ENCODE data around the gene PEX26. TPM values are rescaled to one million over a fixed set of nuclear protein-coding genes. Genes with fewer than 3 reads are reported as not detected.

PEX26 gene
- total and polyA plus RNA-seq, 4 donors: 3.5 to 21.0 (median 16.9) TPM

DNA sequence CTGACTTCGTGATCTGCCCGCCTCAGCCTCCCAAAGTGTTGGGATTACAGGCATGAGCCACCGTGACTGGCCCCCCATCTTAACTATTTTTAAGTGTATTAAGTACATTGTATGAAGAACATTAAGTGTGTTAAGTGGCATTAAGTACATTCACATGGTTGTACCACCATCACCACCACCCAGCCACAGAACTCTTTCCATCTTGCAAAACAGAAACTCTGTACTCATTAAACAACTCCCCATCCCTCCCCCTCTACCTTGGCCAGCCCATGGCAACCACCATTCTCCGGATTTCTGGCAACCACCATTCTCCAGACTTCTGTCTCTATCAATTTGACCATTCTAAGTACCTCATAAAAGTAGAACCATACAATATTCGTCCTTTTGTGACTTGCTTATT is 17.8 kb upstream of the PEX26 start:
- H3K9me3 ChIP-seq (ENCODE audit: control insufficient read depth in 4 of 4, low read length in 3 of 4): no peaks in the 10 kb centered on the region
- WGBS: 83% methylated on average over 5 of the region's 5 CpGs
- peaks cover 5 to 11% (median 7%) of the 10 kb centered on the region in 4 donors for H3K4me1 ChIP-seq (ENCODE audit: control insufficient read depth in 4 of 4, insufficient read depth in 4 of 4, low read length in 3 of 4)
- H3K27me3 ChIP-seq (ENCODE audit: control insufficient read depth in 4 of 4, insufficient read depth in 4 of 4, low read length in 3 of 4): no peaks in the 10 kb centered on the region
- no peaks in the 10 kb centered on the region for H3K36me3 ChIP-seq (ENCODE audit: control insufficient read depth in 4 of 4, insufficient read depth in 3 of 4, low read depth in 1 of 4, low read length in 3 of 4)
- no peak for DNase-seq (ENCODE audit: low spot score)
- no peak overlapping the region for H3K4me3 ChIP-seq (ENCODE audit: low read depth in 1 of 3, low read length in 3 of 3)
- H3K27ac ChIP-seq (ENCODE audit: low read depth in 1 of 2, low read length in 2 of 2): peak overlapping the region in 1 of 2 donors; percentile 19
- H3K9ac ChIP-seq (ENCODE audit: low read depth in 1 of 2, low read length in 2 of 2): no peak overlapping the region
- TF ChIP-seq TAF1 (conservative IDR thresholded peaks at IDR 0.05): no peak
- no peak for TF ChIP-seq FOXA1 (IDR thresholded peaks at IDR 0.05)
- TF ChIP-seq RXRA (IDR thresholded peaks at IDR 0.05): no peak
- no peak for TF ChIP-seq EGR1 (IDR thresholded peaks at IDR 0.05; ENCODE audit: low read depth in 2 of 2)
- TF ChIP-seq, protein P1, sequence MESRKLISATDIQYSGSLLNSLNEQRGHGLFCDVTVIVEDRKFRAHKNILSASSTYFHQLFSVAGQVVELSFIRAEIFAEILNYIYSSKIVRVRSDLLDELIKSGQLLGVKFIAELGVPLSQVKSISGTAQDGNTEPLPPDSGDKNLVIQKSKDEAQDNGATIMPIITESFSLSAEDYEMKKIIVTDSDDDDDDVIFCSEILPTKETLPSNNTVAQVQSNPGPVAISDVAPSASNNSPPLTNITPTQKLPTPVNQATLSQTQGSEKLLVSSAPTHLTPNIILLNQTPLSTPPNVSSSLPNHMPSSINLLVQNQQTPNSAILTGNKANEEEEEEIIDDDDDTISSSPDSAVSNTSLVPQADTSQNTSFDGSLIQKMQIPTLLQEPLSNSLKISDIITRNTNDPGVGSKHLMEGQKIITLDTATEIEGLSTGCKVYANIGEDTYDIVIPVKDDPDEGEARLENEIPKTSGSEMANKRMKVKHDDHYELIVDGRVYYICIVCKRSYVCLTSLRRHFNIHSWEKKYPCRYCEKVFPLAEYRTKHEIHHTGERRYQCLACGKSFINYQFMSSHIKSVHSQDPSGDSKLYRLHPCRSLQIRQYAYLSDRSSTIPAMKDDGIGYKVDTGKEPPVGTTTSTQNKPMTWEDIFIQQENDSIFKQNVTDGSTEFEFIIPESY (IDR thresholded peaks at IDR 0.05): no peak
- no peak for TF ChIP-seq HNF4A (conservative IDR thresholded peaks at IDR 0.05)
- TF ChIP-seq SP1 (IDR thresholded peaks at IDR 0.05): no peak
- TF ChIP-seq JUND (IDR thresholded peaks at IDR 0.05): no peak
- no peak for TF ChIP-seq HNF4G (IDR thresholded peaks at IDR 0.05)
- TF ChIP-seq YY1 (IDR thresholded peaks at IDR 0.05): no peak
- TF ChIP-seq RAD21 (IDR thresholded peaks at IDR 0.05): no peak
- TF ChIP-seq, protein P2, sequence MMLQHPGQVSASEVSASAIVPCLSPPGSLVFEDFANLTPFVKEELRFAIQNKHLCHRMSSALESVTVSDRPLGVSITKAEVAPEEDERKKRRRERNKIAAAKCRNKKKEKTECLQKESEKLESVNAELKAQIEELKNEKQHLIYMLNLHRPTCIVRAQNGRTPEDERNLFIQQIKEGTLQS (IDR thresholded peaks at IDR 0.05): no peak
- no peak for TF ChIP-seq FOXA2 (IDR thresholded peaks at IDR 0.05)
- no peak for TF ChIP-seq NR2F2 (IDR thresholded peaks at IDR 0.05)

DNA sequence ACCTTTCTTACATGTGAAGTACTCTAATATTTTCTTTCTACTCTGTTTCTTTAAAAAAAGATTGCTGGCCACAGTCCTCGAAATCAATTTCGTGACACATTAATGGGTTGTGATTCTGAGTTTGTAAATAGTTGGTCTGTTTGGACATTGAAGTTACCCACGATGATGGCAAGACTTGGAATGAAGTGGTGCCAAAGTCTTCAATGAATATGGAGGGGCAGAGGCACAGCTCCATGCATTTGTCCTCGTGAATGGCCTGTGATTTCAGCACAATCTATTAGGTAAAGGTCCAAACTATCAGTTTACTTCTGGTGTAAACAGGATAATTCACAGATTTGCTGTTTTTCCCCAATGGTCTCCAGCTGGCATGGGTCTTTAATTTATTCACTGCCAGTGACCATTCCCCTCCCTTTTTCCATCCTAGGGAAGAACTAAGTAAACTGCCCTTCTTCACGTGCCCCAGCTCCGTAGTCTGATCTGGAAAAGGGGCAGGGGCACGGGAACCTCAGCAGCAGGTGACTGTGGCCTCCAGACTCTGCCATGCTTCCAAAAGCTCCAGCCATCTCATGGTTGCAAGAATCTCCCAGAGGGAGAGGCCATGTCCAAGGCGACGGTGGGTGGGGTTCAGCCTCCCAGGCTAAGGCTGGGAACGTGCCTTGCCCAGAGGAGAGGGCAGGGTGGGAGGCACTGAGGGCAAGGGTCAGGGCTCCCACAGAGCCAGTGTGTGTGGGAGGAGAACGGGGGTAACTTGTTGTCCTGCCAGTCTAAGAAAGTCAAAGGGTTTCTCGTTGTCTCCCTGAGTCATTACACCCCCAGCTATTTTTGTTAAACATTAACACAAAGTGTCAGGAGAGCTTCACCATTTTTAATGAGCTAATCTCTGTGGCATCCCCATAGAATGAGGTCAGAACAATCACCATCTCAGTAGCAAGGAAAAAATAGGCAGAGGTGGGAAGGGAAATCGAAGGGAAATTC is 16.9 kb upstream of the PEX26 start:
- Histone ChIP-seq H3K9ac (ENCODE audit: low read depth in 1 of 2, low read length in 2 of 2) (no peak overlapping the region), H3K36me3 (ENCODE audit: control insufficient read depth in 4 of 4, insufficient read depth in 3 of 4, low read depth in 1 of 4, low read length in 3 of 4) (no peaks in the 10 kb centered on the region), H3K4me3 (ENCODE audit: low read depth in 1 of 3, low read length in 3 of 3) (no peak overlapping the region), H3K27me3 (ENCODE audit: control insufficient read depth in 4 of 4, insufficient read depth in 4 of 4, low read length in 3 of 4) (no peaks in the 10 kb centered on the region), H3K9me3 (ENCODE audit: control insufficient read depth in 4 of 4, low read length in 3 of 4) (no peaks in the 10 kb centered on the region), H3K4me1 (ENCODE audit: control insufficient read depth in 4 of 4, insufficient read depth in 4 of 4, low read length in 3 of 4) (peaks cover 5 to 11% (median 7%) of the 10 kb centered on the region in 4 donors), H3K27ac (ENCODE audit: low read depth in 1 of 2, low read length in 2 of 2) (peak overlapping the region; percentile 68 to 85)
- DNase-seq (ENCODE audit: low spot score): no peak
- TF ChIP-seq RXRA (IDR thresholded peaks at IDR 0.05) (peak in 1 of 2 donors; percentile 65), FOXA1 (IDR thresholded peaks at IDR 0.05) (peak; percentile 70), HNF4G (IDR thresholded peaks at IDR 0.05) (peak; percentile 24), YY1 (IDR thresholded peaks at IDR 0.05) (peak; percentile 77), TAF1 (conservative IDR thresholded peaks at IDR 0.05) (no peak), HNF4A (conservative IDR thresholded peaks at IDR 0.05) (peak in 1 of 2 donors; percentile 80), NR2F2 (IDR thresholded peaks at IDR 0.05) (no peak), FOXA2 (IDR thresholded peaks at IDR 0.05) (peak; percentile 49), GABPA (IDR thresholded peaks at IDR 0.05 in 1 of 2, conservative IDR thresholded peaks at IDR 0.05 in 1 of 2) (no peak), JUND (IDR thresholded peaks at IDR 0.05) (peak in 1 of 2 donors; percentile 66), EGR1 (IDR thresholded peaks at IDR 0.05; ENCODE audit: low read depth in 2 of 2) (peak in 1 of 2 donors; percentile 30), SP1 (IDR thresholded peaks at IDR 0.05) (peak; percentile 40), RAD21 (IDR thresholded peaks at IDR 0.05) (peak in 1 of 2 donors; percentile 19)
- TF ChIP-seq, protein P2 (IDR thresholded peaks at IDR 0.05): no peak
- TF ChIP-seq, protein P1 (IDR thresholded peaks at IDR 0.05): peak; percentile 38
- TF ChIP-seq, protein P3, sequence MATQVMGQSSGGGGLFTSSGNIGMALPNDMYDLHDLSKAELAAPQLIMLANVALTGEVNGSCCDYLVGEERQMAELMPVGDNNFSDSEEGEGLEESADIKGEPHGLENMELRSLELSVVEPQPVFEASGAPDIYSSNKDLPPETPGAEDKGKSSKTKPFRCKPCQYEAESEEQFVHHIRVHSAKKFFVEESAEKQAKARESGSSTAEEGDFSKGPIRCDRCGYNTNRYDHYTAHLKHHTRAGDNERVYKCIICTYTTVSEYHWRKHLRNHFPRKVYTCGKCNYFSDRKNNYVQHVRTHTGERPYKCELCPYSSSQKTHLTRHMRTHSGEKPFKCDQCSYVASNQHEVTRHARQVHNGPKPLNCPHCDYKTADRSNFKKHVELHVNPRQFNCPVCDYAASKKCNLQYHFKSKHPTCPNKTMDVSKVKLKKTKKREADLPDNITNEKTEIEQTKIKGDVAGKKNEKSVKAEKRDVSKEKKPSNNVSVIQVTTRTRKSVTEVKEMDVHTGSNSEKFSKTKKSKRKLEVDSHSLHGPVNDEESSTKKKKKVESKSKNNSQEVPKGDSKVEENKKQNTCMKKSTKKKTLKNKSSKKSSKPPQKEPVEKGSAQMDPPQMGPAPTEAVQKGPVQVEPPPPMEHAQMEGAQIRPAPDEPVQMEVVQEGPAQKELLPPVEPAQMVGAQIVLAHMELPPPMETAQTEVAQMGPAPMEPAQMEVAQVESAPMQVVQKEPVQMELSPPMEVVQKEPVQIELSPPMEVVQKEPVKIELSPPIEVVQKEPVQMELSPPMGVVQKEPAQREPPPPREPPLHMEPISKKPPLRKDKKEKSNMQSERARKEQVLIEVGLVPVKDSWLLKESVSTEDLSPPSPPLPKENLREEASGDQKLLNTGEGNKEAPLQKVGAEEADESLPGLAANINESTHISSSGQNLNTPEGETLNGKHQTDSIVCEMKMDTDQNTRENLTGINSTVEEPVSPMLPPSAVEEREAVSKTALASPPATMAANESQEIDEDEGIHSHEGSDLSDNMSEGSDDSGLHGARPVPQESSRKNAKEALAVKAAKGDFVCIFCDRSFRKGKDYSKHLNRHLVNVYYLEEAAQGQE (IDR thresholded peaks at IDR 0.05): no peak
- TF ChIP-seq, protein P4, sequence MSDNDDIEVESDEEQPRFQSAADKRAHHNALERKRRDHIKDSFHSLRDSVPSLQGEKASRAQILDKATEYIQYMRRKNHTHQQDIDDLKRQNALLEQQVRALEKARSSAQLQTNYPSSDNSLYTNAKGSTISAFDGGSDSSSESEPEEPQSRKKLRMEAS (IDR thresholded peaks at IDR 0.05): peak; percentile 22
- TF ChIP-seq, protein P5, sequence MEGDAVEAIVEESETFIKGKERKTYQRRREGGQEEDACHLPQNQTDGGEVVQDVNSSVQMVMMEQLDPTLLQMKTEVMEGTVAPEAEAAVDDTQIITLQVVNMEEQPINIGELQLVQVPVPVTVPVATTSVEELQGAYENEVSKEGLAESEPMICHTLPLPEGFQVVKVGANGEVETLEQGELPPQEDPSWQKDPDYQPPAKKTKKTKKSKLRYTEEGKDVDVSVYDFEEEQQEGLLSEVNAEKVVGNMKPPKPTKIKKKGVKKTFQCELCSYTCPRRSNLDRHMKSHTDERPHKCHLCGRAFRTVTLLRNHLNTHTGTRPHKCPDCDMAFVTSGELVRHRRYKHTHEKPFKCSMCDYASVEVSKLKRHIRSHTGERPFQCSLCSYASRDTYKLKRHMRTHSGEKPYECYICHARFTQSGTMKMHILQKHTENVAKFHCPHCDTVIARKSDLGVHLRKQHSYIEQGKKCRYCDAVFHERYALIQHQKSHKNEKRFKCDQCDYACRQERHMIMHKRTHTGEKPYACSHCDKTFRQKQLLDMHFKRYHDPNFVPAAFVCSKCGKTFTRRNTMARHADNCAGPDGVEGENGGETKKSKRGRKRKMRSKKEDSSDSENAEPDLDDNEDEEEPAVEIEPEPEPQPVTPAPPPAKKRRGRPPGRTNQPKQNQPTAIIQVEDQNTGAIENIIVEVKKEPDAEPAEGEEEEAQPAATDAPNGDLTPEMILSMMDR (IDR thresholded peaks at IDR 0.05; ENCODE audit: low read depth, low read length, missing input control): no peak
- 27% methylated on average over 13 of the region's 13 CpGs for WGBS

All from liver (tissue), 9 donors.